GM18519 (cell line): ENCODE measurements around the gene ITFG1.

ENCODE experiments used
- ATAC-seq: cut with Tn5 transposase; IDR thresholded peaks from one replicate; pipeline ENCODE4 v1.9.1; 2021; ENCODE audit warnings: mild to moderate bottlenecking, moderate library complexity; ENCODE audit not compliant: unreplicated experiment, low FRiP score

ITFG1 gene

DNA sequence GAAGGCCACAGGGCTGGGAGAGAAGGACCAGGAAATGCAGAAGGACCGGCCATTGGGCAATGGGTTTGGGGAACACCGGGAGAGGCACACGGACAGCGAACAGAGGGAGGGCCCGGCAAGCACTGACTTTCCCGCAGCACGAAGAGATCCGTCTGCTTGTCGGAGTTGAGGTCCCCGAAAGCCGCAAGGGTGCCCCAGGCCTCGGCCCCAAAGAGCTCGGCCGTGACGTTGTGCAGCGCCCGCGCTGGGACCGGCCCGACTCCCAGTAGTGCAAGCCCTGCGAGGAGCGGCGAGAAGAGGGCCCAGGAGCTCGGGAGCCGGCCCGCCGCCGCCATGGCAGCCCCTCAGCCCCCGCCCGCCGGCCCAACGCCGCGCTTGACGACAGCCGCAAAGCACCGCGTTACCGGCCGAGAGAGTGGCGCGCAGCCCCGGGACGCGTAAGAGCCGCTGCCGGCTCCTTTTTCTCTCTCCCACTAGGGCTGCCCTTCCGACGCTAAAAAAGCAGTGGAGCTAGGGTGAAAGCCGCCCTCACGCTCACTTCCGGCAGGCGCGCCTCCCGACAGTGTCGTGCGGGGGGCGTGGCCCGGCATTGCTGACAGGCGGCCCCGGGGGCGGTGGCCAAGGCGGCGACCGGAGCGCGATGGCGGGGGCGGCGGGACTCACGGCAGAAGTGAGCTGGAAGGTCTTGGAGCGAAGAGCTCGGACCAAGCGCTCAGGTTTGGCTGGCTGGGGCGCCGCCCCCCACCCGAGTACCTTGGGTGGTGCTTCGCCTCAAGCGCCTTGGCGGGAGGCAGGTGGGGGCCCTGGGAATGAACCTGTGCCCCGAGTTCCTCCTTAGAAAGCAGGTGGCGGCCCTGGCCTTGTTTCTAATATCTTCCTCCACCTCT lies at the start of gene ITFG1, which contains the start of gene PHKB:
Gene ITFG1 (minus strand): TSS at position 353 of the 887 bp plus-strand sequence. CDS start 18 bp downstream, at position 335.
Gene PHKB (plus strand): TSS at position 621 of the 887 bp plus-strand sequence. CDS start 20 bp downstream, at position 641.
- ATAC-seq, result peak; percentile 55

DNA sequence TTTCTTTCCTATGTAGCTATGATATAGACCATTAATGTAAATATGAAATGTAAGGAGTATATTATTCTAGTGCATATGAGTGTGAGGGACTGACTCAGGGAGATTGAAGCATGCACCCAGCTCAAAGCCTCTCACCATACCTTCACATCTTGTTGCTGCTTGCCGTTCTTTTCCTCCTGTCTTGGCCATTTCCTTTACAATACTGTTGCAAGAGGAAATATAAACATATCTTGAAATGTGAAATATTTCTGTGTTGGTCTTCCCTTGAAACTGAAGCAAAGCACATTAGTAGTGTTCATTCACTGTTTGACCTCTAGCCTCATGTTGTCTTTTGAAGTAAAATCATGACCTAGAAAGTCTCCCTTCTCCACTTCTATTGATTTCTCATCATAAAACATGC lies 46.8 kb upstream of the ITFG1 start:
- no peak for ATAC-seq

DNA sequence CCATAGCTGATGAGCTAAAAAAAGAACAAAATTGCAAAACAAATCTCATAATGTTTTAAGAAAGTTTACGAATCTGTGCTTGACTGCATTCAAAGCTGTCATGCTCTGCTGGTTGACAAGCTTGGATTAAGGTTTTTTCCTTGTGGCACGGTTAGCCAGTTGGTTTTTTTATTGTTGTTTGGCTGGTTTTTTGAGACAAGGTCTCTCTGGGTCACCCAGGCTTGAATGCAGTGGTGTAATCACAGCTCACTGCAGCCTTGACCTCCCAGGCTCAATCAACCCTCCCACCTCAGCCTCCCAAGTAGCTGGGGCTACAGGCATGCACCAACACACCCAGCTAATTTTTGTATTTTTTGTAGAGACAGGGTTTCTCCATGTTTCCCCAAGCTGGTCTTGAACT lies 45.9 kb upstream of the ITFG1 start:
- ATAC-seq, result no peak

DNA sequence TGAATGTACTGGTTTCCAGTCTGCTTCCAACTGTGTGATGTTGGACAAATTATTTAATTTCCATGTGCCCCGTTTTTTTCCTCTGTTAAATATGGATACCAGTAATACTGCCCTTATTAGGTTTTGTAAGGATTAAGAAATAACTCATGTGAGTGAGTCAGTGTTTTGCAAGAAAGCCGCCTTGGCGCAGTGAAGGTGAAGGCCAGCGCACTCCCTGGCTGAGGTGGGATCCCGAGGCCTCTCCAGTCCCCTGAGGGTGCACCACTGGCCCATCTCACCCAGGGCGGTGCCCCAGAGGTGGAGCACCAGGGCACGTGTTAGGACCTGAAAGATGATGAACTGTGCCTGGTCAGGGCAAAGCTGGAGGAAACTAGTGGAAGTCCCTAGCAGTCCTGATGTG lies 43.7 kb upstream of the ITFG1 start:
- no peak for ATAC-seq

DNA sequence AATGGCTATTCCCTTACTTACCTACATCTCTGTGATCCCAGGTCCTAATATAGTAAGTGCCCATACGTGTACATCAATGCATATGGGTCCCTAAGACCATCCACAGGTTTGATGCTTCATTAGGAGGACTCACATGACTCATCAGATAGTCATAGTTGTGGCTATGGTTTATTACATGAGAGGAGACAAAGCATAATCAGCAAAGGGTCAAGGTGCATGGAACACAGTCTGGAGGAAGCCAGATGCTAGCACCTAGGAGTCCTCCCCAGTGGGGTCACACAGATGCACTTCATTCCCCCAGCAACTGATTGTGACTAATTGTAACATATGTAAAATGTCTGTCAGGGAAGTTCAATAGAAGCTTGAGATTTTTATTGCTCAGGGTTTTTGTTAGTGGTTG lies 43.1 kb upstream of the ITFG1 start:
- ATAC-seq, result no peak

DNA sequence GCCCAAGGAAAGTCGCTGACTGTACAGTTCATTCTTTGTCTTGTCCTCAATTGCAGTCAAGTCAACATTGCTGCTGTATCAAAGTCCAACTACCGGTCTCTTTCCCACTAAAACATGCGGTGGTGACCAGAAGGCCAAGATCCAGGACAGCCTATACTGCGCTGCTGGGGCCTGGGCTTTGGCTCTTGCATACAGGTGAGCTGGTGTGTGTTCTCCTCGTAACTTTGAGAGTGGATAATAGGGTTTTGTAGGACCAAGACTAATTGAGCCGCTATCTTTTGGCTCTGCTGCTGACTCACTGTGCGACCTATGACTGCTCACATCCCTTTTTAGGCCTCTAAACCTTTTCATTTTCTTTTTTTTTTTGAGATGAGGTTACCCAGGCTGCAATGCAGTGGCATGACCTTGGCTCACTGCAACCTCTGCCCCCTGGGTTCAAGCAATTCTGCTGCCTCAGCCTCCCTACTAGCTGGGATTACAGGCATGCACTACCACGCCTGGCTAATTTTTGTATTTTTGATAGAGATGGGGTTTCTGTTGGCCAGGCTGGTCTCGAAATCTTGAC lies 38.9 kb upstream of the ITFG1 start:
- ATAC-seq, result no peak

DNA sequence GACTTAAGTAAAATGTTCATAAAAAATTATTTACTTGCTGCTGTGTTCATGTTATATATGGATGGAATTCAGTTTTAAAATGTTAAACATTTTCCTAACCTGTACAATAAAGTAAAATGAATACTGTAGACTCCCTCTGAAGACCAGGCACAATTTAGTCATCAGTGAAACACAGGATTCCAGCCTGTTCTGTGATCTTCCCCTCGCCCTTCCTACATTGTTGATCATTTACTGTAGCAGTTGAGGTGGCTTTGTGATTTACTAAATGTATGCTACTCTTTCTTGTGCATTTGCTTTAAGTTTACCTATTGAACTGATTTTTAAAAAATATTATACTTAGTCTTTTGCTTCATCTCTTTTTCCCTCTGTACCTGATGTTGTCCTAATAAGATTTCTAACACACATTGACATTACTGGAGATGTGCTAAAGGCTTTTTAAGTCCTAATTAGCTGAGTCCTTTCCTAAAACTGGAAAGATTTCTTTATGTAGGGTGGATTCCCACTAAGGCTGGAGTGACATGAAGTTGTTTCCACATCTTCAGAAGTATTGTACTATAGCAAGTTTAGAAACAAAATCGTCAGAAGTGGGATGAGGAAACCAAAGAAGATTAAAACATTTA lies 38.3 kb upstream of the ITFG1 start:
- no peak for ATAC-seq

DNA sequence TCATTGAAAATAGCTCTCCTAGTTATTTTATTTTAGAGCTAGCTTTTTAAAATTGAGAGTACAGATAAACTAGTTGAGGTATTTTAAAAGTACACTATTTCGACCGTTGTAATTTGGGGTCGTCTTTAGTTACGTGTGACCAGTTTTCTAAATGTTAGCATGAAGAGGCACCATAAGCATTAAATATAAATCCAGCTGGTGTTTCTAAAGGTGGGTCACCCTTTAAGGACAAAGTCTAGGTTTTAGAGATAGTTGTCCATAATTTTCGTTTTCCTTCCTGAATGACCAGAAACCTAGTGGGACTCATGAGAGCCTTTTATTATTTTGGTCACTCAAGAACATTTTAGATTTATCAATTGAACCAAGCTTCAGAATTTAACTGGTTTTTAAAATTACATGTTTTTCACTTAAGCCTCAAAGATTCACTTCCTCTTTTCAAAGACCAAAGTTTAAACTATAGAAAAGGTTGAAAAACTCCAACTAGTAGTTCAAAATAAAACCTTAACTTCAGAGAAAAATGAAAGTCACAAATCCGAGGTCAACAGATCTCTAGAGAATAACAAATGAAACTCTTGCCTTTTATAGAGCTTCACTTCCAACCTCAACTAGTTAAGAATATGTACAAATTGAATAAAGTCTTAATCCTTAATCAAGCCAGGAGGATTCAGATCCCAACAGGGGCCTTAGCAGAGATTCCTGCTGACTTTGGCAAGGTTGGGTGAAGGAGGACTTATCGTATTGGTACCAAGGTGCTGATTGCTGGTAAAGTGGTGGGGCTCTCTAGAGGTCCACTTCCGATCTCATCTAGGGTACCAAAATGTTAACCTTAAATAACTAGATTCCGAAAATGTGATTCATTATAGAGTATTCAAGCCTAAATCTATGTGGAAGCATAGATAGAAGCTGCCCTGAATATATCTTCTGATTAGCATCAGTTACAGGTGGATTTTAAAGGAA lies 32.8 kb upstream of the ITFG1 start:
- ATAC-seq, result peak; percentile 35

DNA sequence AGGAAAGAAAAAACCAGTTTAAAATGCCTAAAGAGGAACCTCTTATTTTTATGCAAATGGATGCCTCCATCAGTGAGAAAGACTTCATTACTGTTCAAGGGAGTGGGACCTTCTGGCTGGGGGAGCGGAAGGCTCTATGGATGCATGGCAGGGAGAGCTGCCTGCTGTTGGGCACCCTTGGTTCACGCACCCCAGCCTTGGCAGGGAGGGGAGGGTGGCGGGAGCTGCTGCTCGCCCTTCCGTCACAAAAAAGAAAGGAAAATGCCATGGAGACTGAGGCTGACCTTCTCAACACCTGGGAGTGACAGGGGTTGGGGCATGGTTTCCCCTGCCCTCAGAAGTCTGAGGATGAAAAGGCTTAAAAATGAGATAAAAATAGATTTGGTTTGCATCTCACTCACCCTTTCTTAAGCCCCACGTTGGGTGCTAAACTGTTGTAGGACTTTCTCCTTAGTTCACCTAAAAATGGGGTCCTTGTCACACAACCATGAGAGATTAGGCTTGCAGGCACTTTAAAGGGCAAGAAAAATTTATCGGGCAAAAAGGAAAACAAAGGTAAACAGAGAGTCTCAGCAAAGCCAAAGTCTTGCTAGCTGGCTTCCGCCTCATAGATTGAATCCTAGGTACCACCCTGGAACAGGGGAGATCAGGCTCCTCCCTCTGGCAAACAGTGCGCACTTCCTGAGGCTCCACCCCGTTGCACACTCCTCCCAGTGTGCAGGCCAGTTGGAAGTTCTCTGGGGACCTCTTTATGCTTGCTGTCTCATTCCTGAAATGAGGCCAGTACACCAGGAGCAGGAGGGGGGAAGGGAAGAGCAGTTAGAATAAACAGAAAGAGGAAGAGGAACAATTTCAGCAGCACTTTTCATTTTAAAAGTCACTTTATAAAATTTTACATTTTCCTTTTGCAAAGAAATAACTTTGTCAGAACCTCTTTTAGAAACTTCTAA lies 31.8 kb upstream of the ITFG1 start:
- ATAC-seq, result peak; percentile 56

DNA sequence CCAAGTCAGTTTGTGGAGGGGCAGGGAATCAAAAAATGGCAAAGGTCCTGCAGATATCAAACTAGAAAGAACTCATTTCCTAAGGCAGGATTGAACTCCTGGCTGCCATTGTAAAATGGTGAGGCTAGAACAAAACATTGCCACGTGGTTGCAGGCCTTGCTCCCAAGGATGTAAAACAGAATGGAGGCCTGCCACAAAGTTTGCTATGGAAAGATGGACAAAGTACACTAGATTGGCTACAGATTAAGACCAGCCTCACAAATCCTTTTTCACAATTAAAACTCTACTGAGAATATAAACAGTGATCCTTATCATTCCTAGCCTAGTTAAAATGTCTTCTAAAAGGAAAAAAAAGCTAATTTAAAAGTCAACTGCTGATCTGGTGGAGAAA lies 31.2 kb upstream of the ITFG1 start:
- ATAC-seq, result no peak

DNA sequence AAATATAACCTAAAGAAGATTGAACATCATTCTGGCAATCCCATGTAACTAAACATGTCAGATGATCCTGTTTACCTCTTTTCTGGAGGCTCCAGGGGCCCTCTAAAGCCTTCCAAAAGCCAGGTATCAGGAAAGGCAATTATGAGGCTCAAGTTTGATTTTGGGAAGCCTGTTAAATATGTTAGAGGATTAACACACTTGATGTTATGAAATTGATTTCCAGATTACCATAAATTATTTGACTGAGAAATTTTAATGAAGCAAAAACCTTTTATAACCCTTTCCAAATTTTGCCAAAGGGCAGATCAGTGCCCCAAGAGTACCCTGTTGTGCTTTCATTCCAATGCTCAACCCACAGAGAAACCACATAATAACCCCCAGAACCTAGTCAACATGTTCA lies 29.6 kb upstream of the ITFG1 start:
- ATAC-seq, result no peak

DNA sequence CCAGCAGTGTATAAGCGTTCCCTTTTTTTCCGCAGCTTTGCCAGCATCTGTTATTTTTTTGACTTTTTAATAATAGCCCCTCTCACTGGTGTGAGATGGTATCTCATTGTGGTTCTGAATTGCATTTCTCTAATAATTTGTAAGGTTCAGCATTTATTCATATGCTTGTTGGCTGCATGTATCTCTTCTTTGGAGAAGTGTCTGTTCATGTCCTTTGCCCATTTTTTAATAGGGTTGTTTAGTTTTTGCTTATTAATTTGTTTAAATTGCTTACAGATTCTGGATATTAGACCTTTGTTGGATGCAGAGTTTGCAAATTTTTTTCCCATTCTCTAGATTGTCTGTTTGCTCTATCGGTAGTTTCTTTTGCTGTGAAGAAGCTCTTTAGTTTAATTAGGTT lies 27.2 kb upstream of the ITFG1 start:
- ATAC-seq, result no peak

DNA sequence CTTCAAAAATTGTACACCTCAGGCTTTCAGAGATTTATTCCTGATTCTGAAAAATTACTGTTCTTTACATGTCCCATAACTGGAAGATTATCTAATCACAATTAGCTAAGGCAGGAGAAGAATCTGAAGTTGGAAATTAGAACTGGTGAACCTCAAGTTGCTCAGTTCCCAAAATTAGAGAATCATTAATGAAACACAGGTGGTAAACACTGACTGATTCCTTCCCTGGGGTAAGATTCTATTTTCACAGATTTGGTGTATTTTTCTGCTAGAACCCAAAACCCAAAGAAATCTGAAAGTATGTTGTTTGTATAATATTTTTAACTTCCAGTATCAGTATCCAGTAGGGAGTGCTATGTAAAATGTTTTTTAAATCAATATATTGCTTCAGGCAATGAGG lies 26.0 kb upstream of the ITFG1 start:
- no peak for ATAC-seq

DNA sequence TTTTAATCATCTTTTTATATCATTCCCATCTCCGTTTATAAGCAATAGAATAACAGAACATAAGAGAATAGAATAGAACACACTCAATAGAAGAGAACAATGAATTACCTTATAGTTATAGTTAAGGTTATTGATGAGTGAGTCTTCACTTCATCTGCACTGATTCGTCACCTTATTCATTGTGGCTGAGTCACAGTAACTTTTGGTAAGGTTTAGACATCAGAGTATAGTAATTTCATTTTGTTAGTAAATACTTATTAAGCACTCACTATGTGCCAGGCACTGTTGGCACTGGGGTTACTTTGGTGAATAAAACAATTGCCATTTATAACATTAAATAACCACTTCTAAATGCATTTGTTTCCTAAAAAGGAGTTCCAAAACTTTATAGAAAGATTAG lies 22.8 kb upstream of the ITFG1 start:
- no peak for ATAC-seq

DNA sequence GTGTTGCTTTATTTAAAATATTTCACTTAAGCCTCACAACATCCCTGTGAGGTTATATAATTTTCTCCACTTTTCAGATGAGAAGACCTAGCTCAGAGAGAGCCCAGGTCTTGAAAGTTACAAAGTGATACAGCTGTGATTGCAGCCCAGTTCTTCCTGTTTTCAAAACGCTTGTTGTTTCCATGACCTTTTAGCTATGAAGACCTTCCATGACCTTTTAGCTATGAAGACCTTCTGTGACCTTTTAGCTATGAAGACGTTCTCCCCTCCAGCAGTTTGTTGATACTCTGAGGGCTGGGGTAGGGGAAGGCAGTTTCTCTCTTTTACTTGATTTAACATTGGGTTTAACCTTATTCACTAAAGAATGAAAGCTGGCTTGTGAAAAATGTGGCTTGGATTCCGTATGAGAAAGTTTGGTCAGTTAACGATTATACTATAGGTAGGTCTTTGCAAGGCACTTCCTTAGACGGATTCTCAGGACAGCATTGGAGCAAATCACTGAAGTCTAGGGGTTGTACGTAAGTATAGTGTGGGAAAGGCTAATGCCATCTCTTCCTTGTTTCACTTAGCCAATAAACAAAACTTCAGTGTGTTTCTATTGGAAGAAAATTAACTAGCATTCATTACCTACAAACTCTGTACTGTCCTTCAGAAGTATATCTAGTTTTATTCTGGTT lies 21.0 kb upstream of the ITFG1 start:
- no peak for ATAC-seq

DNA sequence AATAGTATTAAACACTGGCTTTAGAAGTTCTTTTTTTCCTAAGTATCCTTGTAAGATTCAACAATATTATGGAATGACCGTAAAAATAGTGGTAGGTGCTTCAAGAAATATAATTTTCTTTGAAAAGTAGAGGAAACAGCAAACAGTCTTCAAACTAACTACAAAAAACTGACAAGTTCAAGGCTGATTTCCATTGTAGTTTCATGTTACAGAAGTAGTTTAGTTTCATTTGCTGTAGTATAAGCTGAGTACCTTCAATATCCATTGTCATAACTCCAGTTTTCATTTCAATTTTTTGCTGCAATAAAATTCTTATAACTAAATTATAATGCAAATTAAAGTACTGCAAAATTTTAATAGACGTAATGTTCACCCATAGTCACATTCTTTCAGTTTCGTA lies 19.5 kb upstream of the ITFG1 start:
- no peak for ATAC-seq

DNA sequence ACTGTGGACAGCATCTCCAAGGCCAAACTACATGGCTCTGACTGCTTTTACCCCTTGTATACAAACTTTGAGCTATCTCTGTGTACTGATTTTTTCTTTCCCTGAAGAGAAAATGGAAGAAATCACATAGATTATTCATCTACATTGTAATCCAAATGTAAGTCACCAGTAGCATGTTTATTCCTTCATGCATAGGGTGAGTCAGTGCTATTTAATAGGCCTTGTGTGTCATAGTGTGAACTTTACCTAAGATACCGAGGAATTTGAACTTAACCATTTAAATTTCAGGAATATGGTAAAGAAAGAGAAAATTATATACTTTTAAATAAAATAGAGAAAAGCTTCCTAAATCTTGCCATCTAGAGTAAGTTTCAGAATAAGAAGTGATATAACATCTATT lies 16.8 kb upstream of the ITFG1 start:
- ATAC-seq, result no peak

DNA sequence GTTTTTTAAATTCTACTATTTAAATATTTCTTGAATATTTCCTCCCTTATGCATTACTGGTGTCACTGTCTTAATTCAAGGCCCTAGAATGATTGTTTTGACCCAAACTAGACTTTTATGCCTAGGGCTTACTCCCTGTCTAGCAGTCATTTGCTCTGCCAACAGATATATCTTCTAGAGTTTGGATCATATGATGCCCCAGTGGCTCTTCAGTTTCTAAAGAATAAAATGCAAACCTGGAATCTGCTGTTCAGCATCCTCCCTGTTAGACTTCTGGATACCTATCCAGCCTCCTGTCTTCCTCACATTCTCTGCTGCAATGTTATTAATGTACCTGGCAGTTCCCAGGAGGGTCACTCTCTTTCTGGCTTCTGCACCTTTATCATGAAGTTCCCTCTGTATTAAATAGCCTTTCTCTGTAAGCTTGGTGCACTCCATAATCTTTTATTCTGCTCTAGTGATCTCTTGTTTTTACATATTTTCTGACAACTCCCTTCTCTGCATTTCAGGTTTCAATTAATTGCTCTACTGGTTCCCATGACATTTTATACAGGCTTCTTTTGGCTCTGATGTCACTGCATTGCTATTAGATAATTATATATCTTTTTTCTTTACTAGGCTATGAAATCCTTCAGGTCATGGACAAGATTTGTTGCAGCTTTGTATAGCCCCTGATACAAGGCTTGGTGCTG lies 15.9 kb upstream of the ITFG1 start:
- ATAC-seq, result no peak
